Lung (tissue), 12 donors: Measurements from ENCODE around the gene KLLN. TPM values are rescaled to one million over a fixed set of nuclear protein-coding genes. Genes with fewer than 3 reads are reported as not detected.
"Not testable (repeated sequence)": the region's sequence is repeated elsewhere in the genome, so short reads cannot be mapped to it uniquely, and the experiment has no call there.

Source experiments
- ATAC-seq: fragments of 200-7000 bp; cut with Tn5 transposase; one replicate; pipeline ENCODE4 v1.9.1; 2020; ENCODE audit warnings: moderate number of reproducible peaks; ENCODE audit not compliant: insufficient read depth, low FRiP score
- DNase-seq, 3 donors: peaks; one replicate each; pipeline ENCODE4 v3.0.0-alpha.2; 2013 to 2017
- H3K27ac ChIP-seq, 2 donors: one replicate each; pipeline ENCODE4 v1.5.1; 2013; ENCODE audit warnings: mild to moderate bottlenecking in 2 of 2, moderate library complexity in 2 of 2, control low read depth in 1 of 2, inconsistent platforms in 1 of 2, low read depth in 1 of 2, low read length in 1 of 2
- H3K27me3 ChIP-seq, 3 donors: one replicate each; pipeline ENCODE4 v1.5.1; 2013; ENCODE audit warnings: low read length in 2 of 3; ENCODE audit not compliant: control insufficient read depth in 3 of 3, insufficient read depth in 3 of 3
- H3K36me3 ChIP-seq, 4 donors: one replicate each; pipeline ENCODE4 v1.5.1; 2013; ENCODE audit warnings: low read length in 4 of 4, mild to moderate bottlenecking in 1 of 4, moderate library complexity in 1 of 4; ENCODE audit not compliant: control insufficient read depth in 4 of 4, insufficient read depth in 4 of 4
- H3K4me1 ChIP-seq, 5 donors: one replicate each; pipeline ENCODE4 v1.5.1; 2013; ENCODE audit warnings: low read length in 5 of 5, mild to moderate bottlenecking in 2 of 5, moderate library complexity in 1 of 5; ENCODE audit not compliant: control insufficient read depth in 5 of 5, insufficient read depth in 5 of 5
- H3K4me3 ChIP-seq: one replicate; pipeline ENCODE4 v1.5.1; 2013; ENCODE audit warnings: mild to moderate bottlenecking, control low read depth, moderate library complexity
- H3K9ac ChIP-seq, 2 donors: one replicate each; pipeline ENCODE4 v1.5.1; 2013; ENCODE audit warnings: low read length in 2 of 2, control low read depth in 1 of 2; ENCODE audit not compliant: insufficient read depth in 1 of 2
- H3K9me3 ChIP-seq, 4 donors: one replicate each; pipeline ENCODE4 v1.5.1; 2013; ENCODE audit warnings: low read length in 3 of 4, mild to moderate bottlenecking in 1 of 4, moderate library complexity in 1 of 4; ENCODE audit not compliant: control insufficient read depth in 4 of 4, insufficient read depth in 3 of 4
- CTCF ChIP-seq: IDR thresholded peaks from 2 replicates; pipeline ENCODE4 v1.5.1; 2012; ENCODE audit warnings: mild to moderate bottlenecking; ENCODE audit errors: control extremely low read depth, extremely low read depth
- WGBS, 2 donors: extraction: QIAGEN DNeasy Blood & Tissue Kit; methylation state at CpG; one replicate each; pipeline ENCODE4 v1.1.7; 2013; 5-methylcytosine and 5-hydroxymethylcytosine counted together
- polyA plus RNA-seq, 2 donors: library from polyadenylated mRNA; stranded (reverse); fragments of 200-250 nt; gene quantifications; one replicate each; pipeline ENCODE4 v1.2.1, GENCODE V29; 2013
- total RNA-seq, 2 donors: library from RNA; depleted of rRNA in 1 of 2; stranded (reverse); fragments of >200 nt in 1 of 2; gene quantifications; one replicate each; pipeline ENCODE4 v1.2.1, GENCODE V29; 2014 to 2021
- donor health status: control.
- donor health status: control.
- donor health status: Bipolar disorder and iron deficiency.
- donor health status: healthy.
- donor health status: DM: yes; HTN: yes; CAD: no.

The KLLN gene
- total and polyA plus RNA-seq, 4 donors = 0.14 to 1.5 (median 0.86) TPM

DNA sequence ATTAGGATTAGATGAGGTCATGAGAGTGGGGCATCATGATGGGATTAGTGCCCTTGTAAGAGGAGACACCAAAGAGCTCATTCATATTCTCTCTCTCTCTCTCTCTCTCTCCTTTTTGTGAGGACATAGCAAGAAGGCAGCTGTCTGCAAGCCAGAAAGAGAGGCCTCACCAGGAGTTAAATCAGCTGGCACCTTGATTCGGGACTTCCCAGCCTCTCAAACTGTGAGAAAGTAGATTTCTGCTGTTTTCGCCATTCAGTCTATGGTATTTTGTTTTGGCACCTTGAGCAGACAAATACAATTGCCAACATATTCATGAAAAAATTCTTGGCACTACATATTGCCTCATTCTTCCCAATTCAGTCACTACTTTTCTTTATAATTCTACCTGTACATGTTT is 24.7 kb downstream of the KLLN start:
- no peaks in the 10 kb centered on the region for H3K9me3 ChIP-seq
- 77 to 83% methylated on average over 2 of the region's 2 CpGs for WGBS, 2 donors
- no peak overlapping the region for H3K27ac ChIP-seq
- H3K4me1 ChIP-seq = peaks cover 0 to 1% (median 0%) of the 10 kb centered on the region in 5 donors
- no peaks in the 10 kb centered on the region for H3K36me3 ChIP-seq
- no peak for TF ChIP-seq CTCF
- no peaks in the 10 kb centered on the region for H3K27me3 ChIP-seq
- H3K9ac ChIP-seq = no peak overlapping the region
- no peak for DNase-seq
- no peak overlapping the region for H3K4me3 ChIP-seq
- no peak for ATAC-seq

DNA sequence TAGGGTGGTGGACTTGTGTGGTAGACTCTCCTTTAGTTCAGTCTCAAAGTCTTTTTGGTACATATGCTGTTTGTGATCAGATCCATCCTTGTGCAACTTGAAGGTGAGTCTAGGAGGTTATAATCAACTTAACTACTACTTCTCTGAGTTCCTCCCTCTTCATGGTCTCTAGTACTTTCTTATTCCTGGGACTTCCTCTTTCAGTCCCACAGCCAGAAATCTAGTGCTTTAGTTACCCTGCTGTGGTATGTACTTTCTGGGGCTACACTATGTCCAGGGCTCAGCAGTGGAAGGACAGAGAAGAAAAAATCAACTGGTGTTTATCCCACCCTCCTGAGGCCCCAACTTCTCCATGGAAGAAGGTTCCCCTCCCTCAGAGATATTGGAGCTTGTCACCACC is 25.9 kb downstream of the KLLN start:
- H3K36me3 ChIP-seq = no peaks in the 10 kb centered on the region
- no peak overlapping the region for H3K27ac ChIP-seq
- H3K9me3 ChIP-seq = no peaks in the 10 kb centered on the region
- no peak overlapping the region for H3K9ac ChIP-seq
- ATAC-seq (no peak), DNase-seq (no peak)
- H3K4me3 ChIP-seq = no peak overlapping the region
- peaks cover 0 to 1% (median 0%) of the 10 kb centered on the region in 5 donors for H3K4me1 ChIP-seq
- no peak for TF ChIP-seq CTCF
- no peaks in the 10 kb centered on the region for H3K27me3 ChIP-seq

DNA sequence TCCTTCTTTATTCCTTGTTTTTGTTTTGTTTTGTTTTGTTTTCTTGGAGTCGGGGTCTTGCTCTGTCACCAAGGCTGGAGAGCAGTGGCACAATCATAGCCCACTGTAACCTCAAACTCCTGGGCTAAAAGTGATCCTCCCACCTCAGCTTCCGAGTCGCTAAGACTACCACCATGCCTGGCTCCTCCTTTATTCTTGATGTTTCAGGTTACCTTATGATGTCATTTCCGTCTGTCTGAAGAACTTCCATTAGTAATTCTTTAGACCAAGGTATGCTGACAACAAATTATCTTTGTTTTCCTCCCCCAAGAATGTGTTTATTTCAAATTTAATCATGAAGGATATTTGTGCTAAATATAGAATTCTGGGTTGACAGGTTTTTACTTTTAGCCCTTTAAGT is 27.2 kb downstream of the KLLN start:
- Histone ChIP-seq H3K4me3 (no peak overlapping the region), H3K36me3 (no peaks in the 10 kb centered on the region), H3K9ac (no peak overlapping the region), H3K27me3 (no peaks in the 10 kb centered on the region), H3K9me3 (no peaks in the 10 kb centered on the region), H3K4me1 (no peaks in the 10 kb centered on the region), H3K27ac (no peak overlapping the region)
- 83 to 97% methylated on average over 4 of the region's 4 CpGs for WGBS, 2 donors
- DNase-seq = no peak
- no peak for ATAC-seq
- no peak for TF ChIP-seq CTCF

DNA sequence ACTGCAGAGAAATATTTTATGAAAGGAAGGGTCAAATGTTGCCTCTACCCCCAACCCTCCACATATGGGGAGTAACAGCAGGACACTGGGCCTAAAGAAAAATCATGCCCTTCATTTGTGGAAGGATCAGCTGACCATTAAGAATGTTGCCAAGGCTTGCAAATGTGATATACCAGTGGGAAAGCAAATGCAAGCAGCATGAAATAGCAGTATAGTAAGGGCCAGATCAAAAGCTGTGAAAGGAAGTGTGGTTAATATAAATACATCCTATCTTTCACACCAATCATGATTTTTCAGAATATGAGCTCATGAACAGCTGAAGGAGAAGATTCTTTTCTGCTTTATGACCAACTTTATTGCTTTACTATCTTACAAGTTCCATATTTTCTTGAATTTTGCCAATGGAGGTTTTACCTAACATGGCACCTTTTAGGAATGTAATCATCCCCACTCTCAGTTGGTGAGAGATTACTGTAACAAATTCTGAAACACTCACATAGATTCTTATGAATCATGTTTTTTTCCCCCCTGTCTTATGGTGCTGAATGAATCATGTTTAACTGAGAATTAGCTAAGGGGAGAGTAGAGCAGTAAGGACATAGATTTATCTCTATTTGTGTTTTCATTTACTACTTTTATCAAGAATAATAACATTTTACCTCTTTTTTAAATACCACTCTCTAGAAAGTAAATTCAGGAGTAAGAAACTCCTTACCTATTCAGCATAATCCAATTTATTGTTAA is 33.2 kb downstream of the KLLN start:
- TF ChIP-seq CTCF = no peak
- no peak overlapping the region for H3K27ac ChIP-seq
- H3K9ac ChIP-seq = no peak overlapping the region

DNA sequence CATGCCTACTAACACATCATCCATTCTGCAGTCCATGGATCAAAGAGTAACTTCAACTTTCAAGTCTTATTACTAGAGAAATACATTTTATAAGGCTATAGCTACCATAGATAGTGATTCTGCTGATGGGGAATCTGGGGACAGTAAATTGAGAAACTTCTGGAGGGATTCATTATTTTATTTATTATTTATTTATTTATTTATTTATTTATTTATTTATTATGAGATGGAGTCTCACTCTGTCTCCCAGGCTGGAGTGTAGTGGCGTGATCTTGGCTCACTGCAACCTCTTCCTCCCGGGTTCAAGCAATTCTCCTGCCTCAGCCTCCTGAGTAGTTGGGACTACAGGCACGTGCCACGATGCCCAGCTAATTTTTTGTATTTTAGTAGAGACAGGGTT is 34.3 kb downstream of the KLLN start:
- DNase-seq, H3K27me3 ChIP-seq, H3K4me1 ChIP-seq, H3K36me3 ChIP-seq, H3K9me3 ChIP-seq, ATAC-seq, H3K27ac ChIP-seq, H3K9ac ChIP-seq, H3K4me3 ChIP-seq: not testable (repeated sequence)
- 96 to 100% methylated on average over 4 of the region's 4 CpGs for WGBS, 2 donors

More for the DNA sequence above, 33.2 kb downstream of the KLLN start:
- no peaks in the 10 kb centered on the region for H3K4me1 ChIP-seq
- H3K36me3 ChIP-seq = no peaks in the 10 kb centered on the region
- no peak for ATAC-seq
- no peak overlapping the region for H3K4me3 ChIP-seq
- no peaks in the 10 kb centered on the region for H3K9me3 ChIP-seq
- DNase-seq = no peak
- H3K27me3 ChIP-seq = no peaks in the 10 kb centered on the region
